ENCODE results near the gene FBXO40.
"Not testable (repeated sequence)": the region's sequence is repeated elsewhere in the genome, so short reads cannot be mapped to it uniquely, and the experiment has no call there.

FBXO40 gene

GRCh38 chr3:121592856-121593702, at the start of gene FBXO40:
TSS of gene FBXO40 (plus strand) at chr3:121593379. CDS start at chr3:121620576, 27,197 bp downstream.
- DNase-seq (ENCODE audit: low read depth in 3 of 3, low spot score in 1 of 3), result no peak

- no peak for DNase-seq (ENCODE audit: low read depth in 3 of 3, low spot score in 1 of 3)
Measured at GRCh38 chr3:121545049-121545573, 48.1 kb upstream of the FBXO40 start.

GRCh38 chr3:121545574-121546455, 47.4 kb upstream of the FBXO40 start, which contains the start of gene POLQ:
TSS of gene POLQ (minus strand) at chr3:121545988. CDS start at chr3:121545877, 111 bp downstream.
- peak; percentile 53 to 72 (median 61) for DNase-seq (ENCODE audit: low read depth in 3 of 3, low spot score in 1 of 3)

- no peak for DNase-seq (ENCODE audit: low read depth in 3 of 3, low spot score in 1 of 3)
Measured at GRCh38 chr3:121552379-121552778, 40.8 kb upstream of the FBXO40 start.

GRCh38 chr3:121552797-121553196, 40.4 kb upstream of the FBXO40 start:
- no peak for DNase-seq (ENCODE audit: low read depth in 3 of 3, low spot score in 1 of 3)

GRCh38 chr3:121557426-121557934, 35.7 kb upstream of the FBXO40 start:
- no peak for DNase-seq (ENCODE audit: low read depth in 3 of 3, low spot score in 1 of 3)

- no peak for DNase-seq (ENCODE audit: low read depth in 3 of 3, low spot score in 1 of 3)
Measured at GRCh38 chr3:121562148-121562547, 31.0 kb upstream of the FBXO40 start.

GRCh38 chr3:121566773-121567172, 26.4 kb upstream of the FBXO40 start:
- no peak for DNase-seq (ENCODE audit: low read depth in 3 of 3, low spot score in 1 of 3)

- DNase-seq (ENCODE audit: low read depth in 3 of 3, low spot score in 1 of 3), result no peak
Measured at GRCh38 chr3:121567649-121568048, 25.5 kb upstream of the FBXO40 start, which contains the start of gene ARGFX. TSS of gene ARGFX (plus strand) at chr3:121567949. CDS start at chr3:121570714, 2,765 bp downstream.

GRCh38 chr3:121574449-121574848, 18.7 kb upstream of the FBXO40 start:
- DNase-seq (ENCODE audit: low read depth in 3 of 3, low spot score in 1 of 3), result no peak

GRCh38 chr3:121581691-121582090, 11.5 kb upstream of the FBXO40 start:
- no peak for DNase-seq (ENCODE audit: low read depth in 3 of 3, low spot score in 1 of 3)

- no peak for DNase-seq (ENCODE audit: low read depth in 3 of 3, low spot score in 1 of 3)
Measured at GRCh38 chr3:121584418-121584817, 8.8 kb upstream of the FBXO40 start.

- not testable (repeated sequence) for DNase-seq (ENCODE audit: low read depth in 3 of 3, low spot score in 1 of 3)
Measured at GRCh38 chr3:121593806-121594205, 627 bp downstream of the FBXO40 start.

GRCh38 chr3:121594850-121595249, 1.7 kb downstream of the FBXO40 start:
- DNase-seq (ENCODE audit: low read depth in 3 of 3, low spot score in 1 of 3), result no peak

GRCh38 chr3:121595765-121596406, 2.7 kb downstream of the FBXO40 start:
- no peak for DNase-seq (ENCODE audit: low read depth in 3 of 3, low spot score in 1 of 3)

GRCh38 chr3:121598564-121598963, 5.4 kb downstream of the FBXO40 start:
- no peak for DNase-seq (ENCODE audit: low read depth in 3 of 3, low spot score in 1 of 3)

- not testable (repeated sequence) for DNase-seq (ENCODE audit: low read depth in 3 of 3, low spot score in 1 of 3)
Measured at GRCh38 chr3:121599900-121600299, 6.7 kb downstream of the FBXO40 start.

- no peak for DNase-seq (ENCODE audit: low read depth in 3 of 3, low spot score in 1 of 3)
Measured at GRCh38 chr3:121601212-121601812, 8.1 kb downstream of the FBXO40 start.

GRCh38 chr3:121604759-121605158, 11.6 kb downstream of the FBXO40 start:
- no peak for DNase-seq (ENCODE audit: low read depth in 3 of 3, low spot score in 1 of 3)

GRCh38 chr3:121606106-121606505, 12.9 kb downstream of the FBXO40 start:
- DNase-seq (ENCODE audit: low read depth in 3 of 3, low spot score in 1 of 3), result no peak

All from stimulated activated CD4-positive, alpha-beta T cell treated with anti-CD3 and anti-CD28 coated beads, TNF-alpha, amount 100 ng/mL, for 1 hour (primary cell).